Measurements from ENCODE around the gene BAG2. TPM values are rescaled to one million over a fixed set of nuclear protein-coding genes. Genes with fewer than 3 reads are reported as not detected.

BAG2 gene
- total and polyA plus RNA-seq, 2 of the 4 experiments (the other 2 are of a cell fraction) = 8.1 to 10.0 TPM

DNA sequence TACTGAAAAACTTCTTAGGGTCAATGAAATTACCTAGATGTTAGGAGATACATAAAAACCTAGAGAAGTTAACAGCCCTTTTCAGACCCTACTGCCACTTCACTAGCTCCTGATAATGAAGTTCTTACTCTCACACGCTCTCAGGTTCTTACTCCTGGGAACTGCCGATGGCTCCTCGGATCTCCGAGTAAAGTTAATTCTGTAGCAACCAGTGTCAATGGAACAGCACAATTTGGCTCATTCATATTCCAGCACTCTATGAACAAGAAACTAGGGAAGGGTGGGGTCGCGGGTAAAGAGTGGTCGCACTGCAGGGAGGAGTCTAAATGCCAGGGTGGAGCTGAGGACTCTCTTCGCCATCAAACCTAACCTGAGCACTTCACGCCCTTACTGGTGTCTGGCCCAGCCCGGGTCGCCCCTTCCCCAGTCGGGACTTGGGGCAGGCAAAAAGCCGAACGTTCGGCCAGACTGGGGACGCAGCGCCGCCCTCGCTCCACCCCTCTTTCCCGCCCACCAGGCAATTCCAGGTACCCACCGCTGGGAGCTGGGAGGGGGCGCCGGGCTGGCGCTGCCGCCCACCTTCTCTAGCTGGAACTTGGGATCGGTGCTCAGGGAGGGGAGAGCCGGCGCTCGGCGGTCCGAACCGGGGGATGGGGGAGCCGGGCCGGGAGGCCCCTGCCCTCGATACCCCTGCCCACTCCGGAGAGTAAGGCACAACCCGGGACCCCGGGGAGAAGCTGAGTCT, 49.2 kb downstream of the BAG2 start:
- in situ Hi-C loops (cut with MboI; ENCODE audit: low sequenced_read_pairs) = no loop called here
- ATAC-seq (ENCODE audit: low read depth) = peak; percentile 70

More for the DNA sequence above, 49.2 kb downstream of the BAG2 start:
- H3K27me3 ChIP-seq (ENCODE audit: control insufficient read depth, insufficient read depth, low read length) = no peaks in the 10 kb centered on the region
- H3K4me2 ChIP-seq (ENCODE audit: low read depth, low read length) = peak overlapping the region; percentile 97
- peak overlapping the region; percentile 97 for H3K9ac ChIP-seq (ENCODE audit: low read depth, low read length)
- peak overlapping the region; percentile 98 for H3K4ac ChIP-seq (ENCODE audit: low read depth, low read length)
- TF ChIP-seq, protein P1, sequence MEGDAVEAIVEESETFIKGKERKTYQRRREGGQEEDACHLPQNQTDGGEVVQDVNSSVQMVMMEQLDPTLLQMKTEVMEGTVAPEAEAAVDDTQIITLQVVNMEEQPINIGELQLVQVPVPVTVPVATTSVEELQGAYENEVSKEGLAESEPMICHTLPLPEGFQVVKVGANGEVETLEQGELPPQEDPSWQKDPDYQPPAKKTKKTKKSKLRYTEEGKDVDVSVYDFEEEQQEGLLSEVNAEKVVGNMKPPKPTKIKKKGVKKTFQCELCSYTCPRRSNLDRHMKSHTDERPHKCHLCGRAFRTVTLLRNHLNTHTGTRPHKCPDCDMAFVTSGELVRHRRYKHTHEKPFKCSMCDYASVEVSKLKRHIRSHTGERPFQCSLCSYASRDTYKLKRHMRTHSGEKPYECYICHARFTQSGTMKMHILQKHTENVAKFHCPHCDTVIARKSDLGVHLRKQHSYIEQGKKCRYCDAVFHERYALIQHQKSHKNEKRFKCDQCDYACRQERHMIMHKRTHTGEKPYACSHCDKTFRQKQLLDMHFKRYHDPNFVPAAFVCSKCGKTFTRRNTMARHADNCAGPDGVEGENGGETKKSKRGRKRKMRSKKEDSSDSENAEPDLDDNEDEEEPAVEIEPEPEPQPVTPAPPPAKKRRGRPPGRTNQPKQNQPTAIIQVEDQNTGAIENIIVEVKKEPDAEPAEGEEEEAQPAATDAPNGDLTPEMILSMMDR (conservative IDR thresholded peaks at IDR 0.05; ENCODE audit: low read depth, low read length) = 0 out of 2 replicates have a peak, but pooled peaks have one; percentile 30
- no peak for TF ChIP-seq RFX5 (IDR thresholded peaks at IDR 0.05; ENCODE audit: low read depth, low read length)
- 0 out of 2 replicates have a peak, but pooled peaks have one; percentile 10 for TF ChIP-seq MAZ (IDR thresholded peaks at IDR 0.05; ENCODE audit: borderline replicate concordance, low read depth, low read length)
- H2AFZ ChIP-seq (replicated peaks; ENCODE audit: low read length, poor library complexity) = peak overlapping the region; percentile 89
- BruUV-seq (replicated peaks) = no TSS peak
- H2AK5ac ChIP-seq (ENCODE audit: low read depth, low read length) = peak overlapping the region; percentile 90
- peak overlapping the region; percentile 34 for H4K5ac ChIP-seq (ENCODE audit: low read depth, low read length)
- peak overlapping the region; percentile 85 for H3K4me3 ChIP-seq (ENCODE audit: insufficient read depth, low read depth, low read length)
- peak overlapping the region; percentile 100 for H3K14ac ChIP-seq (replicated peaks; ENCODE audit: low read depth, low read length)
- POLR2A ChIA-PET (ENCODE audit: unreplicated experiment) = interaction anchor here (0.8 kb wide), 1 partner anchor 10 kb away, joined by 3 read pairs; no protein-coding TSS in a partner anchor
- H2BK20ac ChIP-seq (ENCODE audit: low read depth, low read length) = peak overlapping the region; percentile 36; the same call in 1 of the 2 replicates
- H3K27ac ChIP-seq (ENCODE audit: insufficient read depth, low read length) = peak overlapping the region; percentile 97
- H3K36me3 ChIP-seq (ENCODE audit: control insufficient read depth, insufficient read depth, low read length) = no peaks in the 10 kb centered on the region; the same call in 1 of the 2 replicates
- peak overlapping the region; percentile 99 for H3K23ac ChIP-seq (ENCODE audit: low read depth, low read length)
- 0% methylated on average over 10 of the region's 38 CpGs; no CpG with 5 or more reads in 1 of the 2 experiments for WGBS, 2 experiments (ENCODE audit: extremely low coverage in 2 of 2, insufficient read length in 1 of 2)
- H2BK15ac ChIP-seq (ENCODE audit: low read depth, low read length) = peak overlapping the region; percentile 96; the same call in 1 of the 3 replicates
- peak; percentile 45 for DNase-seq
- H4K91ac ChIP-seq (ENCODE audit: insufficient read depth, low read depth, low read length) = peak overlapping the region; percentile 79
- peak overlapping the region; percentile 83 for H2BK5ac ChIP-seq (ENCODE audit: low read depth, low read length, poor library complexity, severe bottlenecking)
- dilution Hi-C loops (cut with HindIII; ENCODE audit: low sequenced_read_pairs, unreplicated experiment) = no loop called here
- intact Hi-C loops (cut with micrococcal nuclease) = no loop called here
- peak overlapping the region; percentile 56 to 95 for H4K8ac ChIP-seq (ENCODE audit: low read depth in 2 of 2, low read length in 2 of 2)
- H3K9me1 ChIP-seq (ENCODE audit: insufficient read depth, low read length) = no peaks in the 10 kb centered on the region
- peaks cover 8% of the 10 kb centered on the region for H4K20me1 ChIP-seq (ENCODE audit: insufficient read depth, low read length)
- CTCF ChIA-PET = interaction anchor here (0.6 to 1.4 kb wide), 6 partner anchors 13 to 45 kb away, joined by 3 to 6 read pairs (median 3); no protein-coding TSS in a partner anchor
- H3K18ac ChIP-seq (ENCODE audit: low read depth, low read length) = peak overlapping the region; percentile 48
- peak overlapping the region; percentile 96 for H3K56ac ChIP-seq (ENCODE audit: extremely low read depth, insufficient read depth, low read length)
- H3K9me3 ChIP-seq (ENCODE audit: control insufficient read depth, insufficient read depth, low read length) = 0 out of 2 replicates have a peak, but pooled peaks cover 1% of the 10 kb centered on the region
- peak overlapping the region; percentile 75 for H2AK9ac ChIP-seq (replicated peaks; ENCODE audit: low read depth, low read length, poor library complexity)
- peaks cover 5% of the 10 kb centered on the region for H3K4me1 ChIP-seq (ENCODE audit: control insufficient read depth, insufficient read depth, low read length)
- peak overlapping the region; percentile 91 for H2BK120ac ChIP-seq (ENCODE audit: low read depth, low read length)
- peaks cover 0 to 41% of the 10 kb centered on the region in 2 experiments; a peak in 2 of 4 replicates for H3K79me1 ChIP-seq (ENCODE audit: low read depth in 1 of 2, low read length in 2 of 2)
